Liver (tissue), 3 donors: Measurements from ENCODE around the gene MSLN.

Experiments used
- CTCF ChIP-seq: fragments of 150-350 bp; IDR thresholded peaks from 2 replicates; pipeline ENCODE4 v1.5.1; 2017; ENCODE audit warnings: improper control_type of control experiment, low read depth, low read length; ENCODE audit not compliant: missing input control
- EGR1 ChIP-seq, 2 donors: IDR thresholded peaks; 2 replicates each; pipeline ENCODE4 v1.6.1; 2016 to 2018; ENCODE audit warnings: antibody characterized with exemption in 2 of 2, low read depth in 2 of 2
- FOXA1 ChIP-seq: IDR thresholded peaks from 2 replicates; pipeline ENCODE4 v1.6.1; 2016; ENCODE audit warnings: antibody characterized with exemption
- GABPA ChIP-seq, 2 donors: IDR thresholded peaks in 1 of 2; conservative IDR thresholded peaks in 1 of 2; 2 replicates each; pipeline ENCODE4 v1.6.1; 2016; ENCODE audit warnings: antibody characterized with exemption in 2 of 2, mild to moderate bottlenecking in 1 of 2, moderate library complexity in 1 of 2
- HNF4G ChIP-seq: IDR thresholded peaks from 2 replicates; pipeline ENCODE4 v1.6.1; 2016; ENCODE audit warnings: antibody characterized with exemption
- JUND ChIP-seq, 2 donors: IDR thresholded peaks; 2 replicates each; pipeline ENCODE4 v1.6.1; 2016; ENCODE audit warnings: antibody characterized with exemption in 2 of 2
- MAX ChIP-seq: IDR thresholded peaks from 2 replicates; pipeline ENCODE4 v1.6.1; 2016; ENCODE audit warnings: antibody characterized with exemption
- RAD21 ChIP-seq, 2 donors: IDR thresholded peaks; 2 replicates each; pipeline ENCODE4 v1.6.1; 2016; ENCODE audit warnings: antibody characterized with exemption in 2 of 2, mild to moderate bottlenecking in 2 of 2
- REST ChIP-seq: IDR thresholded peaks from 2 replicates; pipeline ENCODE4 v1.6.1; 2016; ENCODE audit warnings: antibody characterized with exemption, mild to moderate bottlenecking
- SP1 ChIP-seq: IDR thresholded peaks from 2 replicates; pipeline ENCODE4 v1.6.1; 2018; ENCODE audit warnings: antibody characterized with exemption, mild to moderate bottlenecking
- TAF1 ChIP-seq: conservative IDR thresholded peaks from 2 replicates; pipeline ENCODE4 v1.6.1; 2016; ENCODE audit warnings: antibody characterized with exemption, mild to moderate bottlenecking
- YY1 ChIP-seq: IDR thresholded peaks from 2 replicates; pipeline ENCODE4 v1.6.1; 2016; ENCODE audit warnings: antibody characterized with exemption, mild to moderate bottlenecking
- ZBTB33 ChIP-seq: IDR thresholded peaks from 2 replicates; pipeline ENCODE4 v1.6.1; 2016; ENCODE audit warnings: antibody characterized with exemption
- donor health status: healthy.
- donor health status: healthy.

- TF ChIP-seq CTCF (no peak), GABPA (IDR thresholded peaks at IDR 0.05 in 1 of 2, conservative IDR thresholded peaks at IDR 0.05 in 1 of 2) (no peak), JUND (IDR thresholded peaks at IDR 0.05) (no peak), FOXA1 (no peak), EGR1 (IDR thresholded peaks at IDR 0.05; ENCODE audit: low read depth in 2 of 2) (no peak), SP1 (no peak), MAX (no peak), HNF4G (no peak), ZBTB33 (no peak), YY1 (no peak), RAD21 (IDR thresholded peaks at IDR 0.05) (no peak), REST (no peak), TAF1 (no peak)
Observed at GRCh38 chr16:799948-800833, 39.7 kb downstream of the MSLN start, which contains the start of gene GNG13.
